NT2/D1 (cell line): ENCODE results near the gene SPTLC2.
"Not testable (repeated sequence)": the region's sequence is repeated elsewhere in the genome, so short reads cannot be mapped to it uniquely, and the experiment has no call there.

Experiments
- DNase-seq: peaks from one replicate; pipeline ENCODE4 v3.0.0-alpha.2; 2011; ENCODE audit warnings: low read depth, low spot score
- H3K27me3 ChIP-seq: 2 replicates; pipeline ENCODE4 v1.6.0; 2011; ENCODE audit warnings: mild to moderate bottlenecking; ENCODE audit not compliant: insufficient read length, insufficient read depth
- H3K36me3 ChIP-seq: 2 replicates; pipeline ENCODE4 v1.6.1; 2011; ENCODE audit warnings: mild to moderate bottlenecking, low read length, mixed read lengths; ENCODE audit not compliant: insufficient read depth, insufficient read length
- H3K4me1 ChIP-seq: 2 replicates; pipeline ENCODE4 v1.5.1; 2011; ENCODE audit not compliant: insufficient read depth, insufficient read length
- H3K4me3 ChIP-seq: 2 replicates; pipeline ENCODE4 v1.5.1; 2011; ENCODE audit warnings: low read depth; ENCODE audit not compliant: insufficient read length
- H3K9ac ChIP-seq: 2 replicates; pipeline ENCODE4 v1.6.0; 2011; ENCODE audit warnings: low read depth; ENCODE audit not compliant: insufficient read length
- H3K9me3 ChIP-seq: 2 replicates; pipeline ENCODE4 v1.5.1; 2011; ENCODE audit warnings: mild to moderate bottlenecking, low read length; ENCODE audit not compliant: insufficient read depth
- SUZ12 ChIP-seq: IDR thresholded peaks from 2 replicates; pipeline ENCODE4 v1.6.1; 2011; ENCODE audit not compliant: insufficient read length, insufficient read depth; ENCODE audit errors: extremely low read depth
- YY1 ChIP-seq: IDR thresholded peaks from 2 replicates; pipeline ENCODE4 v1.6.1; 2011; ENCODE audit not compliant: insufficient read length, insufficient read depth
- ZNF274 ChIP-seq: IDR thresholded peaks from 2 replicates; pipeline ENCODE4 v1.6.1; 2011; ENCODE audit warnings: mild to moderate bottlenecking, low read depth, low read length

Gene SPTLC2, protein sequence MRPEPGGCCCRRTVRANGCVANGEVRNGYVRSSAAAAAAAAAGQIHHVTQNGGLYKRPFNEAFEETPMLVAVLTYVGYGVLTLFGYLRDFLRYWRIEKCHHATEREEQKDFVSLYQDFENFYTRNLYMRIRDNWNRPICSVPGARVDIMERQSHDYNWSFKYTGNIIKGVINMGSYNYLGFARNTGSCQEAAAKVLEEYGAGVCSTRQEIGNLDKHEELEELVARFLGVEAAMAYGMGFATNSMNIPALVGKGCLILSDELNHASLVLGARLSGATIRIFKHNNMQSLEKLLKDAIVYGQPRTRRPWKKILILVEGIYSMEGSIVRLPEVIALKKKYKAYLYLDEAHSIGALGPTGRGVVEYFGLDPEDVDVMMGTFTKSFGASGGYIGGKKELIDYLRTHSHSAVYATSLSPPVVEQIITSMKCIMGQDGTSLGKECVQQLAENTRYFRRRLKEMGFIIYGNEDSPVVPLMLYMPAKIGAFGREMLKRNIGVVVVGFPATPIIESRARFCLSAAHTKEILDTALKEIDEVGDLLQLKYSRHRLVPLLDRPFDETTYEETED

DNA sequence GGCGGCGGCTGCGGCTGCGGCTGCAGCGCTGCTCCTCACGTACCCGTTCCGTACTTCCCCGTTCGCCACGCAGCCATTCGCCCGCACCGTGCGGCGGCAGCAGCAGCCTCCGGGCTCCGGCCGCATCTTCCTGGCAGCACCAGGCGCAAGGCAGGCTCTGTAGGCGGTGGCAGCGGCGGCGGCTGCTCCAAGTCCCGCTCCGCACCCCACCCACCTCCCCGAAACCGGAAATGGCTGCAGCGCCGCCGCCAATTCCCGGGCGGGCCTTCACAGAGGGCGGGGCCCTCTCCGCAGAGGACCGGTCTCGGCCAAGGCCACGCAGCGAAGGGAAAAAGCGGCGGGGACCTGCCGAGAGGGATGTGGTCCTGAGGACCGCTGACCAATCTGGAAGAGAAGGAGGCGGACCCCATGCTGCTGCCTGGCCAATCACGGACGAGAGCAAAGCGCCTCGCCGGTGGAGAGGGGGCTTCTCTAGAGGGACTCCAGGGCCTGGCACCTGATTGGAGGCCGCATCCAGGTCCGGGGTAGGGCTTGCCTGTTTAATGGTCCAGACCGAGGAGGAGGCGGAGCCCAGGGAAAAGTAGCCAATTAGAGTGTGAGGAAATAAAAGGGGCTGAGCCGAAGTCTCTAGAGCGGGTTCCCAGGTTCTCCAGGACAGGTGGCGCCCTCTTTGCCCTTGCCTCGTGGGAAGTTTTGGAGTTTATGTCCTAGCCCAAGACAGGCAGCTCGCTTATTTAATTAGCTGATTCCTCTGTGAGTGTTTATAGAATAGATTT, at the start of gene SPTLC2:
TSS of gene SPTLC2 (minus strand) at position 184 of the 776 bp plus-strand sequence. CDS start at position 126, 58 bp downstream.
- TF ChIP-seq ZNF274, result no peak
- no peak for TF ChIP-seq SUZ12
- no peak for TF ChIP-seq YY1
- Histone ChIP-seq H3K4me1 (no peaks in the 10 kb centered on the region), H3K27me3 (no peaks in the 10 kb centered on the region), H3K36me3 (no peaks in the 10 kb centered on the region), H3K9ac (peak within 1 kb of the TSS; percentile 88), H3K4me3 (peak within 1 kb of the TSS; percentile 74), H3K9me3 (no peaks in the 10 kb centered on the region)
- peak; percentile 96 for DNase-seq

DNA sequence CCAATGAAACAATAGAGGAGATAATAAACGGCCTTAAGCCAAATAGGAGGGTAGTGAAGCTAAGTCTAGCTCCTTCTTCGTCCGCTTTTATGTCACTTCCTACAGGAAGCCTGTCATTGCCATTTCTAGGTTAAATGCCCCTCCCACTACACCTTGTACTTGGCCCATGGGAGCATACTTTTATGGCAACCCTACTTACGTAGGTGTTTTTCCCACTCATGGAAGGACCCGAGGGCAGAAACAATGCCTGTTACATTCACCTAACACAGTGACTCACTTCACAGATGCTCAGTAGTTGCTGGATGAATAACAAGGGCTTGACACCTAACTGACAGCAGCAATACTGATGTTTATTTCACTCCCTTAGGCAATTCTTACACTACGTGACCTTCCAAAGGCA, 46.9 kb upstream of the SPTLC2 start:
- no peaks in the 10 kb centered on the region for H3K9me3 ChIP-seq
- H3K4me3 ChIP-seq, result no peak overlapping the region
- H3K4me1 ChIP-seq, result no peaks in the 10 kb centered on the region
- H3K36me3 ChIP-seq, result no peaks in the 10 kb centered on the region
- no peak overlapping the region for H3K9ac ChIP-seq
- no peak for TF ChIP-seq SUZ12
- no peak for TF ChIP-seq ZNF274
- no peak for TF ChIP-seq YY1
- no peaks in the 10 kb centered on the region for H3K27me3 ChIP-seq
- DNase-seq, result no peak

DNA sequence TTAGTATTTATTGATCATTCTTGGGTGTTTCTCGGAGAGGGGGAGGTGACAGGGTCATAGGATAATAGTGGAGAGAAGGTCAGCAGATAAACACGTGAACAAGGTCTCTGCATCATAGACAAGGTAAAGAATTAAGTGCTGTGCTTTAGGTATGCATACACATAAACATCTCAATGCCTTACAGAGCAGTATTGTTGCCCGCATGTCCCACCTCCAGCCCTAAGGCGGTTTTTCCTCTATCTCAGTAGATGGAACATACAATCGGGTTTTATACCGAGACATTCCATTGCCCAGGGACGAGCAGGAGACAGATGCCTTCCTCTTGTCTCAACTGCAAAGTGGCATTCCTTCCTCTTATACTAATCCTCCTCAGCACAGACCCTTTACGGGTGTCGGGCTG, 45.1 kb upstream of the SPTLC2 start:
- not testable (repeated sequence) for H3K27me3 ChIP-seq, H3K9ac ChIP-seq, H3K36me3 ChIP-seq, H3K9me3 ChIP-seq, H3K4me1 ChIP-seq, H3K4me3 ChIP-seq, DNase-seq

DNA sequence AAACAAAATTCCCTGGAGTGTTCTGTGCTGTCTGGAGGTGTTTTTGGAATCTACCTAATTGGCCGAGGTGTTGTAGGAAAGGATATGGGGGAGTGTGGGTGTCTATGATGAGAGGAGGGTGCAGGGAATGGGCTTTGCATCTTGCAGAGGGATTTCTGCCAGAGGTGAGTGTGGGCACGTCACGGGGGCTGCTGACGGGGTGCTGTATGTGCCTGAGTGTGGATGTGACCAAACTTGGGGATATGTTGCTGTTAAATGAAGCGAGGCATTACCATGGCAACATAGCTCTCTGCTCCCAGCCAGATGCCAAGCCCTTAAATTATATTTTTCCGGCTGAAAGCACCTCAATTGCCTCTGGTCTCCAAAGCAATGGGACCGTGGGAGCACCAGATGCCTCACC, 44.3 kb upstream of the SPTLC2 start:
- TF ChIP-seq YY1 (no peak), ZNF274 (no peak), SUZ12 (no peak)
- no peak overlapping the region for H3K4me3 ChIP-seq
- H3K9ac ChIP-seq, result no peak overlapping the region

DNA sequence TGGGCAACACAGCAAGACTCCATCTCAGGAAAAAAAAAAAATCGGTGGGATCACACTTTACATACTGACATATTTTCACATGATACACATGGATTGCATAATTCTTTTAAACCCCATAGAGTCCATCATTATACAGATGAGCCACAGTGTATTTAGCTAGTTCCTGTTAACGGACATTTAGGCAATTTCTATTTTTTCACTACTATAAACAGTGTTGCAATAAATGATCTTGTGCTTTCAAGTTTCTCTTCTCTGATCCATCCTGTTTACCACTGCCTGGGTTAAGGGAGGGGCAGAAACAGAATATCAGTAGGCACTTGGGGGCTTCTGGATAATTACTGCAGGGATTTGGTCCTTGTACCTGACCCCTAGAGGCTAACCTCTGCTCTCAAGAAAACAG, 43.4 kb upstream of the SPTLC2 start:
- TF ChIP-seq ZNF274 (no peak), YY1 (no peak), SUZ12 (no peak)
- Histone ChIP-seq H3K27me3 (no peaks in the 10 kb centered on the region), H3K4me1 (no peaks in the 10 kb centered on the region), H3K9ac (no peak overlapping the region), H3K4me3 (no peak overlapping the region), H3K9me3 (no peaks in the 10 kb centered on the region), H3K36me3 (no peaks in the 10 kb centered on the region)
- no peak for DNase-seq

More for the DNA sequence above, 44.3 kb upstream of the SPTLC2 start:
- Histone ChIP-seq H3K36me3 (no peaks in the 10 kb centered on the region), H3K9me3 (no peaks in the 10 kb centered on the region), H3K27me3 (no peaks in the 10 kb centered on the region), H3K4me1 (no peaks in the 10 kb centered on the region)
- DNase-seq, result no peak

DNA sequence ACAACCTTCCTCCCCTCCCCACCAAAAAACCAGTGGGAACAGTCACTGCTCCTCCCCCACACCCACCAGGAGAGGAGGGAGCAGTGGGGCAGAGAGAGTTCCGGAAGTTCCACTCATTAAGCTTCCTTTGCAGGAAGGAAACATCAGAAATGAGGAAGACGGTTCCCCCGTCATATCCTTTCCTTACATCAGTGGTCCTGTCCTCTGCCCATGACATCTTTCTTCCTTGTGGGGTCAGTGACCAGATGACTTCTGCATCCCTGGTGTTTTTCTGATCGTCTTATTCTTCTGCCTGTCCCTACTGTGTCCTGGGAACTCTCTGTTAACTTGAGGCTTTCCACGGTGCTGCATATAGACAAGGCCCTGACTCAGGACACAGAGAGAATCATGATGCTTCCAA, 40.8 kb upstream of the SPTLC2 start:
- Histone ChIP-seq H3K4me1 (no peaks in the 10 kb centered on the region), H3K4me3 (no peak overlapping the region), H3K9ac (no peak overlapping the region), H3K36me3 (no peaks in the 10 kb centered on the region), H3K9me3 (no peaks in the 10 kb centered on the region), H3K27me3 (no peaks in the 10 kb centered on the region)
- no peak for TF ChIP-seq SUZ12
- TF ChIP-seq YY1, result no peak
- TF ChIP-seq ZNF274, result no peak
- DNase-seq, result no peak

DNA sequence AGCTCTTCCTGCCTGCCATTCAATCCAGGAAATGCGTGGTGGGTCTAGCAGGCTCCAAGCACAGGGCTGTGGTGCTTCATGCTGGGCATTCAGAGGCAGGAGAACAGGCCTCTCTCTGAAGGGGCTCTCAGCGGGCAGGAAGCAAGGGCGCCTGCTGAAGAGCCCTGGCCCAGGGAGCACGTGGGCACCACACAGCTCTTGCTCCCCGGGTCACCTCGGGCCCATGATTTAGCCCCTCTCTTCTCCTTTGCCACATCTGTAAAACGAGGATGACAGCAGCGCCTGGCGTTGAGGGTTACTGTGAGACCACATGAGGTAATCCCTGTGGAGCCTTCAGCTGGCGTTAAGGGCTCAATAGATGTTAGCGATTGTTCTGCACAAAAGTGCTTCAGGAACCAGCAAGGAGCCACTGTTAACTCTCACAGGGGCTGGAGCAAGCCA, 37.6 kb upstream of the SPTLC2 start:
- H3K4me1 ChIP-seq, result no peaks in the 10 kb centered on the region
- H3K9ac ChIP-seq, result no peak overlapping the region
- no peaks in the 10 kb centered on the region for H3K36me3 ChIP-seq
- H3K27me3 ChIP-seq, result no peaks in the 10 kb centered on the region
- no peak for TF ChIP-seq YY1
- no peak for TF ChIP-seq SUZ12
- TF ChIP-seq ZNF274, result no peak
- H3K4me3 ChIP-seq, result no peak overlapping the region
- no peaks in the 10 kb centered on the region for H3K9me3 ChIP-seq
- no peak for DNase-seq
